GM18519 (cell line): Measurements from ENCODE around the gene RBM33.
A peak's percentile ranks its signal among the peaks of the same experiment; 100 is the strongest.

Experiments used
- ATAC-seq: cut with Tn5 transposase; IDR thresholded peaks from one replicate; pipeline ENCODE4 v1.9.1; 2021; ENCODE audit warnings: mild to moderate bottlenecking, moderate library complexity; ENCODE audit not compliant: unreplicated experiment, low FRiP score

RBM33 gene

DNA sequence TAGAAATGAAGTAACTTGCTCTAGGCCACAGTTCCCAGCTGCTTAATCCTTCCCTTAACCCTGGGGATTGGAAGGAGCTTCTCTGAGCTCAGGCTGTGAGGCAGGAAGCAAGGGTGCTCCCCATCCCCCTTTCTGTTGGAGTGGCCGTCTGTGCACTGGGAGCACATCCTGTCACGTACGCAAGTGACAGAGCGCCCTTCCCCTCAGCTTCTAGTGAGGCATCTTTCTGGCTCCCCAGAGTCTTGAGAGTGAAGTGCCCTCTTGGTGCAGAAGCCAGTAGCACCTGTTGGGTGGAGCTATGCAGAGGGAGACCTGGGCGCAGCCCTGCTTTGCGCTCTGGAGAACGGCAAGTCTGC, 120.0 kb downstream of the RBM33 start:
- ATAC-seq: peak; percentile 24

DNA sequence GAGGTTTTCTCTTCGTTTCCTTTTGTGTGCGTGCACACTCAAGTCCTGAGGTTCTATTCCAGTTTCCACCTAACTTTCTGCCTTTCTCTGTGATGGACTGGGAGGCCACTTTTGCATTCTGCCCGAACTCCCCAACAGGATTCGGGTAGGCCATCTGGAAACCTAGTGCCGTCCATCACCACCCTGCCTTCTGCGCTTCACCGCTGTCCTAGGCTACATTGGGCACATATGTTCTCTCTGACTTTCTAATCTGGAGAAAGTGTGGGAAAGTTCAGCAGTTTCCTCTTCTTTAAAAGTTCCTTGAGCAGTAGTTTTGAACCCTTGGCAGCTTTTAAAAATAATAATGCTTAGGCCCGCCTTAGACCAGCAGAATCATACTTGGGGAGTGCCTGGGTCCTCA, 121.0 kb downstream of the RBM33 start:
- ATAC-seq: no peak

DNA sequence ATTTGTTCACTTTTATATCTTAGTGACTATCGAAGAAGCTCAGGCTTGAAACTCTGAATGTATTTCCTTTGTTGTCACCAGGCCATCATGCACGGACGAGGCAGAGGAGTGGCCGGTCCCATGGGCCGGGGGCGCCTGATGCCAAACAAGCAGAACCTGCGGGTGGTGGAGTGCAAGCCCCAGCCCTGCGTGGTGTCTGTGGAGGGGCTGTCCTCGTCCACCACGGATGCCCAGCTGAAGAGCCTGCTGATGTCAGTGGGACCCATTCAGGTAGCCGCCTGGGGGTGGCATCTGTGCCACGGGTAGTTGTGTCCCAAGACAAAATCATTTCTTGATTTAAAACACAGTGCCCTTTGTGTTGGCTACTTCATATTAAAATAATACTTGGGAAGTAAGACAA, 121.9 kb downstream of the RBM33 start:
- ATAC-seq: no peak

- no peak for ATAC-seq
Measured at GRCh38 chr7:155766966-155767916, 122.8 kb downstream of the RBM33 start.

DNA sequence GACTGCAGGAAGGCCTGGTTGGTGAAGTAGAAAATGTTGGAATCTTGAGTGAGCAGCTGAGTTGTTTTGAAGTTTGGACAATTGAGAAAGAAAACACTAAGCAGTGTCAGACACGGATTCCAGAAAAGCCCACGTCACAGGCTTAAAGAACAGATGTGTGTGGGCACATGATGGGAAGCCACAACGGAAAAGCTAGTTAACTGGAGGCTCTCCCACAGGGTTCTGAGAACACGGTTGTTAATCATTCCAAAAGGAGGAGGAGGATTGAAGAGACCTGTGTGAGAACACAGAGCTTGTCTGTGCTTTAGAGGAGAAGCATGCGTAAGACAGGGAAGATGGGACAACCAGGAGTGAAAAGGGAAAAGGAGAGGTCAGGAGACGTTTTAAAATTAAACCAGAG, 125.2 kb downstream of the RBM33 start:
- no peak for ATAC-seq

DNA sequence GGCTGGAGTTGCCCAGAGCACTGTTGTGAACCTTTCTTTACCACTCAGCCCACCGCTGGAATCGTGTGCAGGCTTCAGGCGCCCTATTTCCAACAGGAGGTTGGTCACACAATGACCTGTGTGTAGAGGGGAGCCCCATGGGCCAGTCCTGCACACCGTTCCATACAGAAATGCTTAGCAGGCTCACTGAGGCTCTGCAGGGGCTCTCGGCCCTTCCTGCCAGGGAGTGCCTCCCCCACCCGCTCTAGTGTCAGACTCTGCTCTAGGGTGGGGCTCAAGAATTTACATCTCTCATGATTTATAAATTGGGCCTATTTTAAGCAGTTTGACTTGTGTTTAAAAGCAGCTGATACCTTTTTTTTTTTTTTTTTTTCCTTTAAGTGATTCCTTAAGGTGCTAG, 125.8 kb downstream of the RBM33 start:
- ATAC-seq: no peak

DNA sequence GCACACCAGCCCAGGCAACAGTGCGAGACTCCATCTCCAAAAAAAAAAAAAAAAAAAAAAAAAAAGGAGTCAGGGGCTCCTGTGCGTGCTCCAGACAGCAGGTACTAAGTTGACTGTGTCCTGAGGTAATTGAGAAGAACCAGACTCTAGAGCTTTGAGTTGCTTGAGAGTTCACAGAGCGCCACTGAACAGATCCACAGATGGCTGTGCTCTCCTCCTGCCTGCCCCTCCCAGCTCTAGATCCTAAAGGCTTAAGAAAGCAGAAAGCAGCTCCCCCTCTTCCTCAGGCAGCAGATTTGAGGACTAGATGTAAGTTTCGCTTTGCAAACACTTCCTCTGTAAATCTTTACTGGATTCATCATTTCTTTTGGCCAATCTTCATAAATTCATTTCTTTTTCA, 129.1 kb downstream of the RBM33 start:
- ATAC-seq: no peak

DNA sequence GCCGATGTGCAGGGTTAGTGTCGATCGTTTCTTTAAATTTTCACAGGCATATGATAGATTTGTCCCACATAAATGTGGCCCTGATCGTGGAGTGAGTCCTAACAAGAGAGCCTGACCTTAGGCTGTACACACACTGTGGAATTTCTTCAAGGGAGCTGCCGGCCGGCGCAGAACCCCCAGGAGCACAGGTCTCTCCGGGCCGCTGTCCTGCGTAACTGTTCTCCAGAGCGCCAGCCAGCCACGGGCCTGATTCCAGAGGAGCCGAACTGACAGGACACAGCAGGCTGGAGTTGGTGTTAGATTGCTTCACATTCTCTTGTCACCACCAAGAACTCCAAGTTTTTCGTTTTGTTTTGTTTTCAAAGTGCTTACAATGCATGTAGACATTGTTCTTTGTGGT, 130.5 kb downstream of the RBM33 start:
- ATAC-seq: no peak

DNA sequence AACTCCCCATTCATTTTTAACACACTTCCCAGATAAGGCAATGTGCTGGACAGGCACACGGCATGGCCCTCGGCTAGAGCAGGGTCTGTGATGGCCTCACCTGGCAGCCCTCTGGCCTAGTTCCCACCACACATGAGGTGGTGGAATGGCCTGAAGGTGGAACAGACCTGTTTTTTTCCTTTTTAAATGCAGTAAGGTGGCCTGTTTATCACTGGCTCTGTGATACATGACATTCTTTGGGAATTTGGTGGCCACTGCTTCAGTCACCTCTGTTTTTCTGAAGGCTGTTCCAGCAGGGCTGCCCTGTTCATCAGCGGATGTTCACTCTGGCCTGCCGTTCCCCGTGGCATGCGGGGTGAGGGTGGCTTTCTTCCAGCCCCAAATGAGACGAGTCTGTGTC, 131.2 kb downstream of the RBM33 start:
- no peak for ATAC-seq

DNA sequence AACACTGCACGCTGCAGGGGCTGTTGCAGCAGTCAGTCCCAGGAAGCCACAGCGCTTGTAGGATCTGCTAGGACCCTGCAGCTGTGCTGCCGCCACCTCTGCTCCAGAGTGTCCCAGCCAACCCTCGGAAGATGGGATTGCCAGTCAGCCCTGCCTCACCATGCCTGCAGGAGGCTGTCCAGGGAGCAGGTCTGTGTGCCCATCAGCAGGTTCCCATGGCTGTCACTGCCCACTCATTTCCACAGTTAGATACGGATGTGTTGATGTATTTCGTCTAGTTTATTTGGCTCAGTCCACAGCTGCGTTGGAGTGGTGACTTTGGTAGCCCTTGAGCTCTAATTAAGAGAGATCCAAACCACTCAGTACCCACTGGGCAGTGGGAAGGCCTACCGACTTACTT, 132.1 kb downstream of the RBM33 start:
- no peak for ATAC-seq

DNA sequence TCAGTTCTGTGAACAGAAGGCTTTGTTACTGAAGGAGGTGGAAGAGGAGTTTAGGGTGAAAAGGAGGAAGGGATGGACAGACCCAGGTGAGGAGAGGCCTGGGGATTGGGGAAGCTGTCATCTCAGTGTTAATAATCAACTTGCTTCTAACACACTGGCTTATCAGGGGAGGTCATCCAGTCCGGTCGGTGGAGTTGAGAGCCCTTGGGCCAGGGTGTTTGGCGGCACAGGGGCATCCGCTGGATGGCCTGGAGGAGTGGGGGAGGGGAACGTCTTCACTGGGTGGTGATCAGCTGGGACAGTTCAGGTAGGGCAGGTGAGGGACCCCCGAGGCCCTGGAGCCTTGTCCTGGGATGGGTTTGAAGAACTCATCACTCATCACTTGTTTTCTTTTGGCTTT, 133.9 kb downstream of the RBM33 start:
- no peak for ATAC-seq

- no peak for ATAC-seq
Measured at GRCh38 chr7:155780884-155781283, 136.4 kb downstream of the RBM33 start.

- no peak for ATAC-seq
Measured at GRCh38 chr7:155781433-155781832, 137.0 kb downstream of the RBM33 start.

DNA sequence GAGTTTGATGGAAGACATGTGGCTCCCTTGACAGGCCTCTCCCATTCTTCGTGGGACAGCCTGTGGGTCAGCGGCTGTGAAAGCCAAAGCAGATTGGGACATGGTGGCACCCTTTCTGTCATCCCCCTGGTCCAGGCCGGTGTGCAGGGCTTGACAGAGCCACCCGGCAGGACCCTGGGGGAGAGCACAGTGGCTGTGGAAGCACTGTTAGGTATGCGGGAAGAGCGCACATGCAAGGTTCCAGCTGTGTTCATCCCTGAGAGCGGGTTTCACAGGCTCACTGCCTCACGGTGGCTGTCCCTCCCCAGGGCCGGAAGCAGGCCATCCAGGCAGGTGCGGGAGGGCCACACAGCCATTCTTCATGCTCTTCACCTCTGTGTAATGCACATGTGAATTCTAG, 138.0 kb downstream of the RBM33 start:
- ATAC-seq: no peak

DNA sequence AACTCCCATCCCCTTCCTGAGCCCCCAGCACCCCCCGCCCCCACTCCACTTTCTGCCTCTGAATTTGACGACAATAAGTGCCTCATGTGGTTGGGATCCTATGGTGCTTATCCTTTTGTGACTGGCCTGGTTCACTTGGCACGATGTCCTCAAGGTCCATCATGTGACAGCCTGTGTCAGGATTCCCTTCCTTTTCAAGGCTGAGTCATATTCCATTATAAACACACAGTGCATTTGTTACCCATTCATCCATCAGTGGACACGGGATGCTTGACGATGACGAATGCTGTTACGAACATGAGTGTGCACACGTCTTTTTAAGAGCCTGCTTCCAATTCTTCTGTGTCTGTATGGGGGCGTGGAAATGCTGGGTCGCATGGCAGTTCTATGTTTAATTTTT, 141.1 kb downstream of the RBM33 start:
- ATAC-seq: no peak

- ATAC-seq: no peak
Measured at GRCh38 chr7:155786491-155786890, 142.0 kb downstream of the RBM33 start.

DNA sequence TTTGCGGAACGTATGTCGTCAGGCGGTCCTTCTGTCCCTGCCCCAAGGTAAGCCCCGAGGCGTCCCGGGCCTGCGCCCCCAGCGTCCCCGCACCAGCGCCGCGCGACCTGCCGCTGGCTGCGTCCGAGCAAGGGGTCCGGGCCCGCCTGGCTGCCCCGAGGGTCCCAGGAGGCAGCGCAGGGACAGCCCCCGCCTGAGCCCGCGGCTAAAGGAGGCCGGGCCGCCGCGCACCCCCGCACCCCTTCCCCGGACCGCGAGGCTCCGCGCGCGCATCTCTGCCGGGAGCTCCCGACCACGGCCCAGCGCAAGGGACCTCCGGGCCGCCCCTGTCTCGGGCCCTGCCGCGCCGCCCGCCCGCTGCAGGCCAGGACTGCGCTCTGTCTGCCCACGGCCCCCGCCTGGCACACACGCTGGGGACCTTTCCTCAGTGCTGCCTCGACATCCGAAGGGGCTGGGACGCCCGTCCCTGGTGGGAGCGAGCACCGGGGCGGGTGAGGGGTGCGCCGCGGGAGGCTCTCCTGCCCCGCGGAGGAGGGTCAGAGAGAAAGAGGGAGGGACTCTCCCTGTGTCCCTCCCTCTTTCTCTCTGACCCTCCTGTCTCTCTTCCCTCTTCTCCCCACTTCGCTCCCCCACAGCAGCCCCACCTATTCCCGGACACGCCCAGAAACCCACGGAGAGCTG, 142.8 kb downstream of the RBM33 start:
- ATAC-seq: no peak

- no peak for ATAC-seq
Measured at GRCh38 chr7:155788616-155789000, 144.1 kb downstream of the RBM33 start.

GRCh38 chr7:155789001-155789725, 144.7 kb downstream of the RBM33 start:
- ATAC-seq: no peak

GRCh38 chr7:155790666-155791065, 146.2 kb downstream of the RBM33 start:
- no peak for ATAC-seq

- no peak for ATAC-seq
Measured at GRCh38 chr7:155791214-155791737, 146.8 kb downstream of the RBM33 start.
